SK-N-MC (cell line): ENCODE measurements around the gene COPZ1.
"Not testable (repeated sequence)": the region's sequence is repeated elsewhere in the genome, so short reads cannot be mapped to it uniquely, and the experiment has no call there.

Source experiments
- EZH2 ChIP-seq: fragments of 200-600 bp; sonication (generic); IDR thresholded peaks from one replicate; pipeline ENCODE4 v1.6.1; 2017; ENCODE audit warnings: antibody characterized with exemption
- FOXP2 ChIP-seq: optimal IDR thresholded peaks from 2 replicates; pipeline ENCODE3; 2011; ENCODE audit warnings: mild to moderate bottlenecking, moderate library complexity; ENCODE audit not compliant: insufficient read depth; ENCODE audit errors: extremely low read length, control extremely low read depth
- POLR2AphosphoS5 ChIP-seq: IDR thresholded peaks from 2 replicates; pipeline ENCODE4 v1.6.1; 2012; ENCODE audit warnings: mild to moderate bottlenecking, low read depth, low read length, borderline replicate concordance

DNA sequence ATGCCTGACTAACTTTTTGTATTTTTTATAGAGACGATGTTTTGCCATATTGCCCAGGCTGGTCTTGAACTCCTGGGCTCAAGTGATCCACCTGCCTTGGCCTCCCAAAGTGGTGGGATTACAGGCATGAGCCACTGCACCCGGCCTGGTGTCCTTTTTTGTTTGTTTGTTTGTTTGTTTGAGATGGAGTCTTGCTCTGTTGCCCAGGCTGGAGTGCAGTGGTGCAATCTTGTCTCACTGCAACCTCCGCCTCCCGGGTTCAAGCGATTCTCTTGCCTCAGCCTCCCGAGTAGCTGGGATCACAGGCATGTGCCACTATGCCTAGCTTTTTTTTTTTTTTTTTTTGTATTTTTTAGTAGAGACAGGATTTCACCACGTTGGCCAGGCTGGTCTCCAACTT, 29.3 kb downstream of the COPZ1 start:
- not testable (repeated sequence) for TF ChIP-seq POLR2AphosphoS5, FOXP2, EZH2
